ENCODE results near the gene INSYN2B.

DNA sequence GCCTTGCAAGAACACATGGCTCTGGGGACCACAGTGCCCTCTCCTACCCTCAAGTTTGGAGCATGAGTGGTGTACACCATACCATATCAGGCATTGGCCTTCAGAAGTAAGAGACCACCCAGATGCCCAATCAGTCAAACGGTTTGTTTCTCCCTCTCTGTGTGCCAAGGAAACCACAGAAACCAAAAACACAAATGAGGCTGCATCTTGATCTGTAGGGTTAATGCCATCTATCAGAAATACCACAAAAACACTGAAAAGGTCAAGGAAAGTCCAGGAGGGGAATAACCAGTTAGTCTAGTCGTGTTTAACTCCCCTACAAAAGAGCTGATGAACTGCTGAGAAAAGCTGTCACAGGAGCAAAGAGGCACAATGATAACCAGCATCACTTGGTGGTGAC, 78.4 kb downstream of the INSYN2B start:
- no peak for TF ChIP-seq CTCF (conservative IDR thresholded peaks at IDR 0.05; ENCODE audit: low read depth, low read length)
- TF ChIP-seq EZH2 (IDR thresholded peaks at IDR 0.05; ENCODE audit: borderline replicate concordance, low read depth, low read length, poor library complexity, severe bottlenecking), result no peak

Measured in A673 (cell line).